T-helper 17 cell (primary cell): ENCODE measurements around the gene SDHC. TPM values are rescaled to one million over a fixed set of nuclear protein-coding genes. Genes with fewer than 3 reads are reported as not detected.
A peak's percentile ranks its signal among the peaks of the same experiment; 100 is the strongest.
"Not testable (repeated sequence)": the region's sequence is repeated elsewhere in the genome, so short reads cannot be mapped to it uniquely, and the experiment has no call there.

Experiments
- ATAC-seq: fragments of 150-1000 bp; cut with Tn5 transposase; 2 replicates; pipeline ENCODE4 v1.10.0; 2021; ENCODE audit warnings: mild to moderate bottlenecking, moderate library complexity
- DNase-seq, 3 donors: peaks; one replicate each; pipeline versions ENCODE4 v3.0.0 to v3.0.0-alpha.2; 2020 to 2021
- H3K9me3 ChIP-seq: one replicate; pipeline ENCODE4 v1.7.0; 2013; ENCODE audit warnings: low read length, mild to moderate bottlenecking; ENCODE audit not compliant: control insufficient read depth, poor library complexity, severe bottlenecking
- H3K27ac Mint-ChIP-seq: one replicate; pipeline ENCODE4 v1.8.0; 2022; ENCODE audit warnings: mild to moderate bottlenecking, moderate library complexity, mixed read lengths
- H3K27me3 Mint-ChIP-seq: one replicate; pipeline ENCODE4 v1.8.0; 2022; ENCODE audit warnings: mixed read lengths
- H3K36me3 Mint-ChIP-seq: one replicate; pipeline ENCODE4 v1.8.0; 2022; ENCODE audit warnings: low read depth, mixed read lengths
- H3K4me1 Mint-ChIP-seq: one replicate; pipeline ENCODE4 v1.8.0; 2022; ENCODE audit warnings: mild to moderate bottlenecking, mixed read lengths
- H3K4me3 Mint-ChIP-seq: one replicate; pipeline ENCODE4 v1.8.0; 2022; ENCODE audit warnings: mild to moderate bottlenecking, moderate library complexity, mixed read lengths
- total RNA-seq, 4 donors: library from RNA in 2 of 4; stranded (reverse) in 2 of 4; gene quantifications; one replicate each; pipeline ENCODE4 v1.2.3 and lab custom pipeline; 2022 to 2026

The SDHC gene
- total RNA-seq, 2 donors from 2014 or later: 64.4 to 76.8 TPM

DNA sequence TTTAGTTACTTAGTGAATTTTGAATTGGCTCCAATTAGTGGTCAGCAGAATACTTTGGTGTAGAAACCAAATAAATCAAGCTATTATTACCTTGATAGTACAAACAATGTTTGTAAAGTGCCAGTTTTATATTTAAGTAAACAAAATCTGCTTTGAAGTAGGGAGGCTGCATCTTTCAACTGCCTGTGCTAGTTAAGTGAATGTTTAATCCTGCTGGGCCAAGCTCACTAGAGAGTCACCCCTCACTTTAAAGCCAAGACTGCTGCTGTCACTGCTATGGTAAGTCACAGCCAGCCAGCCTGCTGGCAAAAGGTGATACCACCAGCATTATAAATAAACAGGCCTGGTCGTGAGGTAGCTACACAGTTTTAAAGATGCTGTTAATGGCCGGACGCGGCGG, 63.8 kb downstream of the SDHC start:
- no peak for ATAC-seq
- no peak for DNase-seq
- H3K27ac Mint-ChIP-seq: no peak overlapping the region
- no peaks in the 10 kb centered on the region for H3K36me3 Mint-ChIP-seq
- no peaks in the 10 kb centered on the region for H3K27me3 Mint-ChIP-seq
- H3K4me1 Mint-ChIP-seq: peaks cover 2% of the 10 kb centered on the region
- H3K9me3 ChIP-seq: no peaks in the 10 kb centered on the region
- no peak overlapping the region for H3K4me3 Mint-ChIP-seq

DNA sequence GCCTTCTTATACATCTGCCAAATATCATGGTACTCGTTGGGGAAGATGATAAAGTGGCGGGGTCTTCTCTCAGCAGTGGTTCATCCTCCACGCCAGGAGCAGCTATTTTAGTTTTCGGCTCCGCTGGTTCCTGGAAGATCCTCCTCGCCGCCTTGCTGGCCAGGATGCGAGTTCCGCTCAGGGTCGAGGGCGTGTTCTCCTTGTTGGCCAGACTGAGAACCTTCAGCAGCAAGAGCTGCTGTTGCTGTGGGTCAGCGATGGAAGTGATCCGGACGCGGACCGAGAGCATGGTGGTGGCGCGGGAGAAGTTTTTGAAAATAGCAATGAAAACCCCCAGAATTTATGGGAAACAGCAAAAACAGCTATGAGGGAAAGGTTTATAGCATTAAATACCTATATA, 64.9 kb downstream of the SDHC start:
- ATAC-seq (no peak), DNase-seq (no peak)
- no peaks in the 10 kb centered on the region for H3K9me3 ChIP-seq
- H3K4me3 Mint-ChIP-seq: no peak overlapping the region
- H3K27ac Mint-ChIP-seq: no peak overlapping the region
- no peaks in the 10 kb centered on the region for H3K36me3 Mint-ChIP-seq
- H3K4me1 Mint-ChIP-seq: peaks cover 2% of the 10 kb centered on the region
- no peaks in the 10 kb centered on the region for H3K27me3 Mint-ChIP-seq

DNA sequence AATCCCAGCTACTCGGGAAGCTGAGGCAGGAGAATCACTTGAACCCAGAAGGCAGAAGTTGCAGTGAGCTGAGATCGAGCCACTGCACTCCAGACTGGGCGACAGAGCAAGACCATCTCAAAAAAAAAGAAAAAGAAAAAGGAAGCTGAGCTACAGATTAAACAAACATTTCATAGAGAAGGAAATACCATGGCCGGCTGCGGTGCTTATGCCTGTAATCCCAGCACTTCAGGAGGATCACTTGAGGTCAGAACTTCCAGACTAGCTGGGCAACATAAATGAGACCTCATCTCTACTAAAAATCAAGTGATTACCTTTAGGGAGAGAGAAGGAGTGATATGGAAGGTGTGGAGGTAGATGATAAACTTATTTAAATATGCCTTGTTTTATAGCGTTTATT, 67.5 kb downstream of the SDHC start:
- H3K36me3 Mint-ChIP-seq: no peaks in the 10 kb centered on the region
- no peak overlapping the region for H3K27ac Mint-ChIP-seq
- ATAC-seq (no peak), DNase-seq (no peak)
- H3K27me3 Mint-ChIP-seq: no peaks in the 10 kb centered on the region
- peaks cover 6% of the 10 kb centered on the region for H3K4me1 Mint-ChIP-seq
- H3K9me3 ChIP-seq: no peaks in the 10 kb centered on the region
- no peak overlapping the region for H3K4me3 Mint-ChIP-seq

DNA sequence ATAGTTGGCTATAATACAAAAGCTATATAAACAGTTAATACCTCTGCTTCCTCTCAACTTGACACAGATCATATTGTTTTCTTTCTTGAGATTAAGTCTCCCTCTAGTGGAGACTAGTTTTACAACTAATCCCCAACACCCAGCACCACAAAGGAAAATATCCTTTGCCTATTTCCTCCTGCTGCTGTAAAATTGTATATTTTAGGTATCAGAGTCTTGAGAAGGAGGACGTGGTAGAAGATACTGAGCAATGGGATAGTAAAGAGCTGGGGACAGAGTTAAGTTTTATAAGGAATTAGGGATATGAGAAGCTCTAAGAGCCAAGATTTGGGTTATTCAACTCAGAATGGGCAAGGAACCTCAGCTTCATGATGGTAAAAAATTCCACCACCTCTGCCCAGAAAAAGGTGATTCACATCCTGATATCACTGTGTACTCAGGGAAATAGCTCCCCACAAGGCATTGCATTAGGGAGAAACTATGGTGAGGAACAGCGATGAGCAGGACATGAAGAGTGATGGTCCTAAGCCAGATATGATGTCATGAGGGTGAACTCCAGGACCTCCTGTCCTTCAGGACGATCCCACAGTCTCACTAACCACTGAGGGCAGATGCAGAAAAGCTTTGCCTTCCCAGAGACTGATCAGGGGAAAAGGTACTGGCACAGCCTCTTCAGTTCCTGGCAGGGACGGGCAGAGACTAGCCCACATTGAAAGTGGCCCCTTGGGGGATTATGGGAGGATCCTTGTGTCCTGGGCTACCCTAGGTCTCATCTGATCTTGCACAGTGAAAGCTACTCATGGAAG, 68.2 kb downstream of the SDHC start:
- Mint-ChIP-seq H3K27ac (no peak overlapping the region), H3K27me3 (no peaks in the 10 kb centered on the region), H3K36me3 (no peaks in the 10 kb centered on the region), H3K4me1 (peaks cover 6% of the 10 kb centered on the region), H3K4me3 (no peak overlapping the region)
- ATAC-seq (peak; percentile 86), DNase-seq (no peak)
- no peaks in the 10 kb centered on the region for H3K9me3 ChIP-seq

DNA sequence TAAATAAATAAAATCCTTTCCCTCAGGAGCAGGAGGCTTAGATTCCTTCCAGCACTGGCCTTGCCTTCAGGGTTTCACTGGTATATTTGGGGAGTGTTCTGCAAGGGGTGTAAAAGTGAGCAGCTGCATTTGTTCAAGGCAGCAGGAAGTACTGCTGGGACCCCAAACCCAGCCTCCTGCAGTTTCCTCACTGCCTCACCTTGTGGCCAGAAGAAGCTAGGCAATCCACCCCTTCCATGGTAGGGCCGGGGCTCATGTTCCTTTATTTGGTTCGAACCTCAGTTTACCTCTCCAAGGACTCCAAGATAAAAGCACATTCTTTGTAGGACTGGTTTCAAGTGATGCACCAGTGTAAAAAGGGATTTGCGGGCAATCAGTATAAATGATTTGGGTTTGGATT, 74.5 kb downstream of the SDHC start:
- Mint-ChIP-seq H3K27ac (peak overlapping the region; percentile 93), H3K4me1 (peaks cover 9% of the 10 kb centered on the region), H3K36me3 (no peaks in the 10 kb centered on the region), H3K4me3 (peak overlapping the region; percentile 78), H3K27me3 (no peaks in the 10 kb centered on the region)
- H3K9me3 ChIP-seq: no peaks in the 10 kb centered on the region
- no peak for ATAC-seq
- DNase-seq: no peak

DNA sequence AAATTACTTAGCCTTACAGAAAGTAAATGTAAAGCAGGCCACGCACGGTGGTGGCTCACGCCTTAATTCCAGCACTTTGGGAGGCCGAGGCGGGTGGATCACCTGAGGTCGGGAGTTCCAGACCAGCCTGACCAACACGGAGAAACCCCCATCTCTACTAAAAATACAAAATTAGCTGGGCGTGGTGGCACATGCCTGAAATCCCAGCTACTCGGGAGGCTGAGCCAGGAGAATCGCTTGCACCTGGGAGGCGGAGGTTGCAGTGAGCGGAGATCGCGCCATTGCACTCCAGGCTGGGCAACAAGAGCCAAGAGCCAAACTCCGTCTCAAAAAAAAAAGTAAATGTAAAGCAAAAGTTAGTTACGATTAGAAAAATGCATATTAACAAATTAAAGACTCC, 75.0 kb downstream of the SDHC start:
- ATAC-seq: not testable (repeated sequence)

DNA sequence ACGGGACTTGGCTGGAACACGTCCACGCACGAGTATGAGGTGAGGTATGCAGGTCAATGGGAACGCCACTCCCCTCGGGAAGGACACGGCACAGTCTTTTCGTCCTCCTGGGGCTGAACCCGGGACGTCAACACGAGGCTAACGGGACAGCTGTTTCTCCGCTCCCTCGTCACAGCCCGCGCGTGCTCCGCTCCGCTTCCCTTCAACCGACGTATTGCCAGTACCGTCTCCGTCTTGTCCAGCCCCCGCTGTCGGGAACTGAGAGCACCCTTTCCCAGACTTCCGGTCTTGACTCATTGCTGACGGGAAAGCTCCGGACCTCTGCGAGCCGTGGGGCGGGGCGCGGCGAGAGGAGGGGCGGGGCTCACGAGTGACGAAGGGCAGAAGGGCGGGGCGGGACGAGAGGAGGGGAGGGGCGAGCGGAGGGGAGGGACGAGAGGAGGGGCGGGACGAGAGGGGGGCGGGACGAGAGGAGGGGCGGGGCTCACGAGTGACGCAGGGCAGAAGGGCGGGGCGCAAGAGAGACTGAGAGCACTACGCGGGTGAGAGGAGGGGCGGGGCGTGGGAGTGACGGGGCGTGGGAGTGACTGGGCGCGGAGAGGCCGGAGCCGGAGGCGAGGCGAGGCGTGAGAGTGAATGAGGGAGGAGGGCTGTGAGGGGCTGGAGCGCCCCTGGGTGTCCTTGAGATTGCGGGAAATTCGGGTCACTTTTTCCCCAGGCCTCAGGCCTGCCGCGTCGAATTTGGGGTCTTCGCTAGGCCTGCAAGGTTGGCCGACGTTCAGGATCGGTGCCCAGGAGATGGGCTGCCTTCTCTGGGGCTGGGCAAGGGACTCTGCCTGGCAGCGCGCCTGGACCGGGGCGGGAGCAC, 75.7 kb downstream of the SDHC start:
- DNase-seq (peak; percentile 87 to 96 (median 96)), ATAC-seq (peak; percentile 93)
- H3K4me1 Mint-ChIP-seq: peaks cover 9% of the 10 kb centered on the region
- H3K36me3 Mint-ChIP-seq: no peaks in the 10 kb centered on the region
- no peaks in the 10 kb centered on the region for H3K27me3 Mint-ChIP-seq
- H3K4me3 Mint-ChIP-seq: peak overlapping the region; percentile 92
- H3K9me3 ChIP-seq: no peaks in the 10 kb centered on the region
- peak overlapping the region; percentile 93 for H3K27ac Mint-ChIP-seq

More for the DNA sequence above, 75.0 kb downstream of the SDHC start:
- Mint-ChIP-seq H3K27ac (peak overlapping the region; percentile 93), H3K4me3 (peak overlapping the region; percentile 92)
- DNase-seq, H3K4me1 Mint-ChIP-seq, H3K36me3 Mint-ChIP-seq, H3K27me3 Mint-ChIP-seq, H3K9me3 ChIP-seq: not testable (repeated sequence)

DNA sequence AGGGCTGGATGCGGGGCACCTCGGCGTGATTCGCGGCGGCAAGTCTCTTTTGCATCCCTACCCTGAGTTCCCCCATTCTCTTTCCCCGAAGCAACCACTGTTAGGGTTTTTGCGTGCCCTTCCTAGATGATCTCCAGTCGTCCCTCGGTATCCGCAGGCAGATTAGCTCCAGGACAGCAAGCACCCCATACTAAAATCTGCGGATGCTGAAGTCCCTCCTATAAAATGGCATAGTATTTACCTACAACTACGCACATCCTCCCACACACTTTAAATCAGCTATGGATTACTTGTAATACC, 76.3 kb downstream of the SDHC start:
- peaks cover 9% of the 10 kb centered on the region for H3K4me1 Mint-ChIP-seq
- no peaks in the 10 kb centered on the region for H3K27me3 Mint-ChIP-seq
- H3K27ac Mint-ChIP-seq: peak overlapping the region; percentile 93
- ATAC-seq (peak; percentile 29), DNase-seq (no peak)
- H3K9me3 ChIP-seq: no peaks in the 10 kb centered on the region
- H3K4me3 Mint-ChIP-seq: peak overlapping the region; percentile 92
- no peaks in the 10 kb centered on the region for H3K36me3 Mint-ChIP-seq

DNA sequence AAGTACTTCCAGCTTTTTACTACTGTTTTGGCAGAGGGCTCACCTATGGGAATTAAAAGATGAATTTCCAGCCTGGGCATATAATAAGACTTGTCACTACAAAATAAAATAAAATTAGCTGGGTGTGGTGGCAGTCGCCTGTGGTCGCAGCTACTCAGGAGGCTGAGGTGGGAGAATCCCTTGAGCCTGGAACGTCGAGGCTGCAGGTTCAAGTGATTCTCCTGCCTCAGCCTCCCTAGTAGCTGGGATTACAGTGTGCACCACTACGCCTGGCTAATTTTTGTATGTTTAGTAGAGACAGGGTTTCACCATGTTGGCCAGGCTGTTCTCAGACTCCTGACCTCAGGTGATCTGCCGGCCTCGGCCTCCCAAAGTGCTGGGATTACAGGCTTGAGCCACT, 77.0 kb downstream of the SDHC start:
- ATAC-seq, DNase-seq, H3K36me3 Mint-ChIP-seq, H3K4me1 Mint-ChIP-seq, H3K27me3 Mint-ChIP-seq, H3K9me3 ChIP-seq: not testable (repeated sequence)
- Mint-ChIP-seq H3K4me3 (peak overlapping the region; percentile 9), H3K27ac (peak overlapping the region; percentile 51)

DNA sequence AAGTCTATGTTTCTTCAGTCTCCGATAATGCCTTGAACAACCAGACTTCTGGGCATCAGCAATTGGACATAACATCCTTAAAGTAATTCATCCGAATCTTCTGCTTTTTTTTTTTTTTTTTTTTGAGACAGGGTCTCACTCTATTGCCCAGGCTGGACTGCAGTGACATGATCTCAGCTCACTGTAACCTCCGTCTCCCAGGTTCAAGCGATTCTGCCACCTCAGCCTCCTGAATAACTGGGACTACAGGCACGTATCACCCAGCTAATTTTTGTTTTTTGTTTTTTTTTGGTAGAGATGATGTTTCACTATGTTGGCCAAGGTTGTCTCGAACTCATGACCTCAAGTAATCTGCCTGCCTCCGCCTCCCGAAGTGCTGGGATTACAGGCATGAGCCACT, 77.4 kb downstream of the SDHC start:
- Mint-ChIP-seq H3K27ac (peak overlapping the region; percentile 51), H3K36me3 (no peaks in the 10 kb centered on the region), H3K27me3 (no peaks in the 10 kb centered on the region), H3K4me3 (no peak overlapping the region), H3K4me1 (peaks cover 5% of the 10 kb centered on the region)
- no peaks in the 10 kb centered on the region for H3K9me3 ChIP-seq
- ATAC-seq (no peak), DNase-seq (no peak)

DNA sequence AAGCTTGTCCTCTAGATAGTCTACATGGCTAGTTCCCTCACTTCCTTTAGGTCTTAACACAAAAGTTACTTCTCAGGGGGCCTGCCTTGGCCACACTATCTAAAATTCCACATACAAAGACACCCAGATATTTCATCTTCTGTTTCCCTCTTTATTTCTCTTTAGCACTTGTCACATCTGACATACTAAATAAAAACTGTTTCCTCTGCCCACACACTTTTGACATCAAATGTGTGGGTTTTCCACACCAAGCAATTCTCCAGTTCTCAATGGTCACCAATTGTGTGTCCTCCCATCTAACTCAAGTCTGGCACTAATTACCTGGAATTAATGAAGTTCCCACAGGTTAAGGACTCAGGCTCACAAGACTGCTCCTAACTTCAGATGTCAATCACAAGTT, 79.0 kb downstream of the SDHC start:
- ATAC-seq (no peak), DNase-seq (no peak)
- no peaks in the 10 kb centered on the region for H3K9me3 ChIP-seq
- H3K4me1 Mint-ChIP-seq: peaks cover 5% of the 10 kb centered on the region
- H3K4me3 Mint-ChIP-seq: no peak overlapping the region
- H3K36me3 Mint-ChIP-seq: no peaks in the 10 kb centered on the region
- no peak overlapping the region for H3K27ac Mint-ChIP-seq
- H3K27me3 Mint-ChIP-seq: no peaks in the 10 kb centered on the region

DNA sequence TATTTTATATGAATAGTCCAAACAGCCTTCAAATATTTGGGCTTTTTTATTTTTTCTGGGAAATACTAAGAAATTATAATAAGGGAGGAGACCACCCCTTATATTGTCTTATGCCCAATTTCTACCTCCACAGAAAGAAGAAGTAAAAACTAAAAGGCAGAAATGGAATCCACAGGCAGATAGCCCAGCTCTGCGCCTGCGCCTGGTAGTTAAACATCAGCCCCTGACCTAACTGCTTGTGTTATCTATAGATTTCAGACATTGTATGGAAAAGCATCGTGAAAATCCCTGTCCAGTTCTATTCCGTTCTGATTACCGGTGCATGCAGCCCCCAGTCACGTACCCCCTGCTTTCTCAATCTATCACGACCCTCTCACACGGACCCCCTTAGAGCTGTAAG, 82.9 kb downstream of the SDHC start:
- not testable (repeated sequence) for H3K27ac Mint-ChIP-seq, DNase-seq, H3K36me3 Mint-ChIP-seq

DNA sequence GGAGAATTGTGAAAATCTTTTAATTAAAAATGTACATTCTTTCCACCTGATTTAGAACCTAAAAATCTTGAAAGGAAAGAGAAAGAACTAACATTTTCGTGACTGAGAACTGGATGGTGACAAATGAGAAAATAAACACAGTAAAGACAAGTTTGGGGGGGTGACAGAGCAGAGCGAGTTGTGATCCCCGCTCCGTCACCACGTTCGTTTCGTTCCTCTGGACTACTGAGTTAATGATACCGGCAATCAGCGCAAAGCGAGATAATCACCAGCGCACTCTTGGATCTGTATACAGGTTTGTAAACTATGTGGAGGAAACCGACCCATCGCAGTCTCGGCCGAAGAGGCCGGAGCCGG, 84.7 kb downstream of the SDHC start:
- H3K27me3 Mint-ChIP-seq: peaks cover 8% of the 10 kb centered on the region
- peak overlapping the region; percentile 99 for H3K27ac Mint-ChIP-seq
- peaks cover 16% of the 10 kb centered on the region for H3K4me1 Mint-ChIP-seq
- no peaks in the 10 kb centered on the region for H3K36me3 Mint-ChIP-seq
- peak; percentile 38 for ATAC-seq
- H3K9me3 ChIP-seq: no peaks in the 10 kb centered on the region
- peak overlapping the region; percentile 90 for H3K4me3 Mint-ChIP-seq
- DNase-seq: no peak

More for the DNA sequence above, 82.9 kb downstream of the SDHC start:
- not testable (repeated sequence) for H3K27me3 Mint-ChIP-seq, H3K9me3 ChIP-seq, ATAC-seq, H3K4me3 Mint-ChIP-seq
- peaks cover 16% of the 10 kb centered on the region for H3K4me1 Mint-ChIP-seq
